Measurements from ENCODE around the gene IL3RA.

GRCh38 chrX:1389181-1389992, 52.8 kb downstream of the IL3RA start:
- TF ChIP-seq CTCF (IDR thresholded peaks at IDR 0.05) (no peak), POLR2A (IDR thresholded peaks at IDR 0.05) (no peak)
